Thymus (tissue), 11 donors: ENCODE data around the gene CCDC88B. TPM values are rescaled to one million over a fixed set of nuclear protein-coding genes. Genes with fewer than 3 reads are reported as not detected.

Experiments
- DNase-seq, 9 donors: peaks; one replicate each; pipeline ENCODE4 v3.0.0-alpha.2; 2013; ENCODE audit warnings: low spot score in 9 of 9, low read depth in 6 of 9, missing footprints in 1 of 9
- H3K27ac ChIP-seq, 2 donors: one replicate each; pipeline ENCODE4 v1.5.1; 2013; ENCODE audit warnings: control low read depth in 1 of 2, low read depth in 1 of 2, low read length in 1 of 2, mild to moderate bottlenecking in 1 of 2, moderate library complexity in 1 of 2
- H3K27me3 ChIP-seq, 2 donors: one replicate each; pipeline ENCODE4 v1.5.1; 2013; ENCODE audit warnings: low read length in 1 of 2; ENCODE audit not compliant: control insufficient read depth in 2 of 2, insufficient read depth in 1 of 2
- H3K36me3 ChIP-seq, 2 donors: one replicate each; pipeline ENCODE4 v1.5.1; 2013; ENCODE audit warnings: low read length in 1 of 2, mild to moderate bottlenecking in 1 of 2, moderate library complexity in 1 of 2; ENCODE audit not compliant: control insufficient read depth in 2 of 2, insufficient read depth in 2 of 2
- H3K4me1 ChIP-seq, 2 donors: one replicate each; pipeline ENCODE4 v1.5.1; 2013; ENCODE audit warnings: low read length in 2 of 2; ENCODE audit not compliant: control insufficient read depth in 2 of 2, insufficient read depth in 2 of 2
- H3K4me3 ChIP-seq, 2 donors: one replicate each; pipeline ENCODE4 v1.5.1; 2013; ENCODE audit warnings: low read length in 2 of 2, control low read depth in 1 of 2, mild to moderate bottlenecking in 1 of 2
- H3K9me3 ChIP-seq, 2 donors: one replicate each; pipeline ENCODE4 v1.5.1; 2013; ENCODE audit warnings: low read length in 1 of 2, mild to moderate bottlenecking in 1 of 2; ENCODE audit not compliant: control insufficient read depth in 2 of 2, insufficient read depth in 1 of 2
- WGBS: extraction: QIAGEN DNeasy Blood & Tissue Kit; methylation state at CpG from one replicate; pipeline ENCODE4 v1.1.7; 2013; 5-methylcytosine and 5-hydroxymethylcytosine counted together
- polyA plus RNA-seq: library from polyadenylated mRNA; stranded (reverse); fragments of 200-250 nt; gene quantifications from one replicate; pipeline ENCODE4 v1.2.3, GENCODE V29; 2013
- total RNA-seq: library from RNA; stranded (reverse); fragments of 120-200 nt; gene quantifications from one replicate; pipeline ENCODE4 v1.2.4, GENCODE V29; 2013
- donor health status: healthy.

CCDC88B gene
- total and polyA plus RNA-seq, 2 donors = 26.9 to 480 TPM

DNA sequence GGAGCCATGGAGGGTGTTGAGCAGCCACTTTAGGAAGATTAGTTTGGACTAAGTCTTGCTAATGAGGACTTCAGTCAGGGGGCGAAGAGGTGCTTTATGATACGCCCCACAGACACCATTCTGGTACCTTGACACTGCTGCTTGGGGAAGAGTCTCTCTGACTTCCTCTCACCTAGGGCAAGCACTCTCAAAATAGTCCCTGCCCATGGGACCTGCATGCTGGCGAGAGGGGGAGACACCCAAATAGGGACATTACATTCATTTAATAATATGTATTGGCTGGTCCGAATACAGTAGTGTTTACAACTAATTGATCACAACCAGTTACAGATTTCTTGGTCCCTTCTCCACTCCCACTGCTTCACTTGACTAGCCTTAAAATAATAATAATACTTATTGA is 44.2 kb upstream of the CCDC88B start:
- Histone ChIP-seq H3K27me3 (peaks cover 90 to 100% of the 10 kb centered on the region in 2 donors), H3K4me1 (peaks cover 4 to 24% of the 10 kb centered on the region in 2 donors), H3K27ac (no peak overlapping the region), H3K36me3 (no peaks in the 10 kb centered on the region), H3K9me3 (peaks cover 0 to 15% of the 10 kb centered on the region in 2 donors), H3K4me3 (no peak overlapping the region)
- no peak for DNase-seq
- 97% methylated on average over 4 of the region's 4 CpGs for WGBS

DNA sequence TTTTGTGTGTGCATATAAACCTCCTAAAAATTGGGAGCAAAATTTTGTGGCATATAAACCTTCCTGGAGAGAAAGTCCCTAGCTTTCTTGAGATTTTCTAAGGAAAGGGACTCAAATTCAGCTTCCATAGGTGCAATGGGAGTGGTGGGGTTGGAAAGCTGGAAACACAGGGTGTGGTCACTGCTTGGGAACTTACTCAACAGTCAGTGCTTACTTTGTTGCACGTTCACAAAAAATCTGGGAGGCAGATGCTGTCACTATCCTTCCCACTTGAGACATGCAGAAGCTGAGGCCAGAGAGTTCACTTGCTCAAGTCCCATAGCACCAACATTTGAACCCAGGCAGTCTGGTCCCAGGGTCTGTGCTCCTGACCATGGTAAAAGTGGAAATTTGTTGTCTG is 43.8 kb upstream of the CCDC88B start:
- WGBS = 79% methylated on average over 1 of the region's 1 CpG
- no peak for DNase-seq
- no peak overlapping the region for H3K27ac ChIP-seq
- H3K27me3 ChIP-seq = peaks cover 90 to 100% of the 10 kb centered on the region in 2 donors
- H3K36me3 ChIP-seq = no peaks in the 10 kb centered on the region
- H3K9me3 ChIP-seq = peaks cover 0 to 16% of the 10 kb centered on the region in 2 donors
- peaks cover 9 to 26% of the 10 kb centered on the region in 2 donors for H3K4me1 ChIP-seq
- H3K4me3 ChIP-seq = no peak overlapping the region

DNA sequence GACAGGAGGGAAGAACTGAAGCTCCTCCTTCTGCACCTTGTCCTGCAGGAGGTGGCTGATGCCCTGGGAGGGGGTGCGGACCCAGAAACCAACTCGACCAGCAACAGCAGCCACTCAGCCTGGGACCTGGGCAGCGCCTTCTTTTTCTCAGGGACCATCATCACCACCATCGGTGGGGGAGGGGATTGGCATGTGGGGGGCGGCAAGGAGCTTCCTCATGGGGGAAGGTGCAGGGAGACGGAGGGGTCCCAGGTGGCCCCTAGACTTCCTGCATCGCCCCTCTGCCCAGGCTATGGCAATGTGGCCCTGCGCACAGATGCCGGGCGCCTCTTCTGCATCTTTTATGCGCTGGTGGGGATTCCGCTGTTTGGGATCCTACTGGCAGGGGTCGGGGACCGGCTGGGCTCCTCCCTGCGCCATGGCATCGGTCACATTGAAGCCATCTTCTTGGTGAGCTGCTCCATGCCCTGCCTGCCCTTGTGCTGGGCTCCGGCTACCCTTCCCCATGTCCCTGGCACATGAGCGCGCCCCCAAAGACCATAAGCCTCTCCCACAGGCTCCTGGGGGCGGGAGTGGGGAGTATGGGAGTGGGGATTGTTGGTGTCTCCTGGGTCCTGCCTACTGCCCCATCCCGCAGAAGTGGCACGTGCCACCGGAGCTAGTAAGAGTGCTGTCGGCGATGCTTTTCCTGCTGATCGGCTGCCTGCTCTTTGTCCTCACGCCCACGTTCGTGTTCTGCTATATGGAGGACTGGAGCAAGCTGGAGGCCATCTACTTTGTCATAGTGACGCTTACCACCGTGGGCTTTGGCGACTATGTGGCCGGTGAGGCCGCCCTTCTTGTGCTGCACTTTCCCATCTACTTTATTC is 42.9 kb upstream of the CCDC88B start:
- Histone ChIP-seq H3K27me3 (peaks cover 90 to 100% of the 10 kb centered on the region in 2 donors), H3K27ac (no peak overlapping the region), H3K4me1 (peaks cover 6 to 26% of the 10 kb centered on the region in 2 donors), H3K4me3 (no peak overlapping the region), H3K36me3 (no peaks in the 10 kb centered on the region), H3K9me3 (peaks cover 0 to 21% of the 10 kb centered on the region in 2 donors)
- DNase-seq = no peak
- WGBS = 15% methylated on average over 34 of the region's 34 CpGs

DNA sequence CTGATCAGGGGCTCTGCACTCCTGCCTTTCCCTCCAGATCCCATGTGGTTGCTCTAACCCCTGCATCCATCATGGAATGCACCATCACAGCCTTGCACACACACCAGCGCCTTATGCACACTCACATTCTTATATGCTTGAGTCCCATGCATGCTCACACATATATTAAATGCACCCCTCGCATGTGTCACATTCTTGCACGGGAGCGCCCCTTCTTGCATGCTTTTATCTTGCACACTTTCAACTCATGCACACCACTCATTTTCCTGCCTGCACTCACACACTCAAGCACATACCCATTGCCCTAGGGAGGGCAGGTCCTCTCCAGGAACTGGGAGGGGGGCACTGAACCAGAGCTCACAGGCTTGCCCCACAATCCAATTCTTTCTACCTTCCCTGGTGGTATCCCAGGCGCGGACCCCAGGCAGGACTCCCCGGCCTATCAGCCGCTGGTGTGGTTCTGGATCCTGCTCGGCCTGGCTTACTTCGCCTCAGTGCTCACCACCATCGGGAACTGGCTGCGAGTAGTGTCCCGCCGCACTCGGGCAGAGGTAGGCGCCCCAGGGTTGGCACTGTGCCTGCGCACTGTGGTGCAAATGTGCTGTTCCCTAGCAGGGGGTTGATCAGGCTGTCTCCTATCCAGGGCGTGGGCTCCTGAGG is 42.2 kb upstream of the CCDC88B start:
- WGBS = 32% methylated on average over 18 of the region's 18 CpGs
- H3K4me3 ChIP-seq = no peak overlapping the region
- H3K27me3 ChIP-seq = peaks cover 83 to 100% of the 10 kb centered on the region in 2 donors
- peaks cover 0 to 21% of the 10 kb centered on the region in 2 donors for H3K9me3 ChIP-seq
- no peak overlapping the region for H3K27ac ChIP-seq
- no peaks in the 10 kb centered on the region for H3K36me3 ChIP-seq
- no peak for DNase-seq
- H3K4me1 ChIP-seq = peaks cover 5 to 23% of the 10 kb centered on the region in 2 donors

GRCh38 chr11:64298966-64299846 is 40.8 kb upstream of the CCDC88B start:
- peaks cover 74 to 100% of the 10 kb centered on the region in 2 donors for H3K27me3 ChIP-seq
- peaks cover 7 to 28% of the 10 kb centered on the region in 2 donors for H3K4me1 ChIP-seq
- H3K9me3 ChIP-seq = peaks cover 0 to 23% of the 10 kb centered on the region in 2 donors
- no peak for DNase-seq
- 4% methylated on average over 60 of the region's 60 CpGs for WGBS
- H3K4me3 ChIP-seq = peak overlapping the region in 1 of 2 donors; percentile 11
- peak overlapping the region in 1 of 2 donors; percentile 21 for H3K27ac ChIP-seq
- no peaks in the 10 kb centered on the region for H3K36me3 ChIP-seq

DNA sequence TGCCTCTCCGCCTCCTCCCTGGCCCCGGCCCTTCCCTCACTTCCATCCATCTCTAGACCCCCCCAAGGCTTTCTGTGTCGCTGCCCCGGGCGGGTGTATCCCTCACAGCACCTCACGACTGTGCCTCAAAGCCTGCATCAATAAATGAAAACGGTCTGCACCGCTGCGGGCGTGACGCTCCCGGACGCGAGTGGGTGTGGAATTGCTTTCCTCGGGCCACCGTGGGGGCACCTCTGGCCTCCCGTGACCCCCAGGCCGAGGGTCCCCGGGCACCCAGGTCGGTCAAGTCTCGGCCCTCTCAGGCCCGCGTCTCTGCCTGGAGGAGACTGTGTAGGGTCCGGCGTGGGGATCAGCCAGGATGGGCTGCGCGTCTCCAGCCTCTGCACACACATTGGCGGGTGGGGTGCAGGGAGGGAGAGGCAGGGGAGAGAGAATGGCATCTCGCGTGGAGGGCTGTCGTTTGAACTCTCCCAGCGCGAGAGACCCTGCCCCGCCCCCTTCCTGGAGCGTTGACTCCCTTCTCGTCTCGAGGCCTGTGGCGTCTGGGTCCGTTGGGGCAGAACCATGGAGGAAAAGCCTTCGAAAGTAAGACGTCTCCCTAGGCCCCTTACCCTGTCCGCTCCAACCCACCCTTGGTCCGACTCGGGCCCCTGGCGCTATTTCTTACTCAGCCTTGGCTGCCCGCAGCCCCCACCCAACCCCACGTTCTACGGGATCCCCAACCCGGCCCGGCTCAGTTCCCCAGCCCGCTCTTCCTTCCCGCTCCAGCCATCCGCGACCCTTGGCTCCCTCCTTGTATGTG is 40.0 kb upstream of the CCDC88B start, which contains the start of gene CATSPERZ:
TSS of gene CATSPERZ (plus strand) at position 512 of the 802 bp plus-strand sequence. CDS start at position 565, 53 bp downstream.
- Histone ChIP-seq H3K36me3 (no peaks in the 10 kb centered on the region), H3K4me1 (peaks cover 7 to 34% of the 10 kb centered on the region in 2 donors), H3K4me3 (peak within 1 kb of the TSS in 1 of 2 donors; percentile 14), H3K27ac (peak within 1 kb of the TSS in 1 of 2 donors; percentile 21), H3K27me3 (peaks cover 70 to 91% of the 10 kb centered on the region in 2 donors), H3K9me3 (peaks cover 0 to 25% of the 10 kb centered on the region in 2 donors)
- peak in 1 of 9 donors; percentile 40 for DNase-seq
- 7% methylated on average over 54 of the region's 54 CpGs for WGBS

- Histone ChIP-seq H3K27ac (no peak overlapping the region), H3K4me3 (no peak overlapping the region), H3K9me3 (peaks cover 0 to 25% of the 10 kb centered on the region in 2 donors), H3K27me3 (peaks cover 38 to 58% of the 10 kb centered on the region in 2 donors), H3K4me1 (peaks cover 15 to 36% of the 10 kb centered on the region in 2 donors), H3K36me3 (peaks cover 10% of the 10 kb centered on the region in 2 donors)
- 90% methylated on average over 13 of the region's 13 CpGs for WGBS
- DNase-seq = no peak
Measured at GRCh38 chr11:64303109-64304031, 36.6 kb upstream of the CCDC88B start.
